ENCODE results near the gene GHRH. TPM values are rescaled to one million over a fixed set of nuclear protein-coding genes. Genes with fewer than 3 reads are reported as not detected.

GHRH gene
- total RNA-seq, 1 experiment from 2014 or later: 0.74 TPM

GRCh38 chr20:37244572-37244957, 17.0 kb downstream of the GHRH start:
- ATAC-seq: no peak
- Mint-ChIP-seq H3K4me3 (no peak overlapping the region), H3K27me3 (ENCODE audit: low read depth) (no peaks in the 10 kb centered on the region), H3K27ac (peak overlapping the region; percentile 86; the same call in 1 of the 2 replicates), H3K9me3 (no peaks in the 10 kb centered on the region), H3K36me3 (peaks cover 43% of the 10 kb centered on the region), H3K4me1 (peaks cover 22% of the 10 kb centered on the region)
- CTCF ChIA-PET: interaction anchor here (1.4 to 1.7 kb wide), 3 partner anchors 11 to 52 kb away, joined by 5 to 10 read pairs (median 7); no protein-coding TSS in a partner anchor
- no peak for DNase-seq (ENCODE audit: low spot score)
- TF ChIP-seq, protein P1, sequence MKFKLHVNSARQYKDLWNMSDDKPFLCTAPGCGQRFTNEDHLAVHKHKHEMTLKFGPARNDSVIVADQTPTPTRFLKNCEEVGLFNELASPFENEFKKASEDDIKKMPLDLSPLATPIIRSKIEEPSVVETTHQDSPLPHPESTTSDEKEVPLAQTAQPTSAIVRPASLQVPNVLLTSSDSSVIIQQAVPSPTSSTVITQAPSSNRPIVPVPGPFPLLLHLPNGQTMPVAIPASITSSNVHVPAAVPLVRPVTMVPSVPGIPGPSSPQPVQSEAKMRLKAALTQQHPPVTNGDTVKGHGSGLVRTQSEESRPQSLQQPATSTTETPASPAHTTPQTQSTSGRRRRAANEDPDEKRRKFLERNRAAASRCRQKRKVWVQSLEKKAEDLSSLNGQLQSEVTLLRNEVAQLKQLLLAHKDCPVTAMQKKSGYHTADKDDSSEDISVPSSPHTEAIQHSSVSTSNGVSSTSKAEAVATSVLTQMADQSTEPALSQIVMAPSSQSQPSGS (CRISPR knock-in tag; IDR thresholded peaks at IDR 0.05; ENCODE audit: borderline replicate concordance, low read depth): no peak
- TF ChIP-seq FOXP1 (CRISPR knock-in tag; IDR thresholded peaks at IDR 0.05; ENCODE audit: borderline replicate concordance): no peak
- TF ChIP-seq ZNF671 (CRISPR knock-in tag; IDR thresholded peaks at IDR 0.05): no peak
- no peak for TF ChIP-seq SP1 (CRISPR knock-in tag; conservative IDR thresholded peaks at IDR 0.05)
- POLR2A ChIA-PET: no interaction called here

- H3K4me3 Mint-ChIP-seq: no peak overlapping the region
- DNase-seq (ENCODE audit: low spot score) (no peak), ATAC-seq (no peak)
- peak overlapping the region; percentile 97; the same call in 1 of the 2 replicates for H3K27ac Mint-ChIP-seq
- H3K36me3 Mint-ChIP-seq: peaks cover 48% of the 10 kb centered on the region
- peaks cover 22% of the 10 kb centered on the region for H3K4me1 Mint-ChIP-seq
- CTCF ChIA-PET: interaction anchor here (0.6 to 2.4 kb wide), 7 partner anchors 12 to 52 kb away, joined by 3 to 14 read pairs (median 7); no protein-coding TSS in a partner anchor
- H3K27me3 Mint-ChIP-seq (ENCODE audit: low read depth): no peaks in the 10 kb centered on the region
- POLR2A ChIA-PET: no interaction called here
- no peaks in the 10 kb centered on the region for H3K9me3 Mint-ChIP-seq
- TF ChIP-seq ZNF121 (CRISPR knock-in tag; IDR thresholded peaks at IDR 0.05) (peak; percentile 91; the same call in 1 of the 2 replicates), PRDM15 (CRISPR knock-in tag; IDR thresholded peaks at IDR 0.05) (no peak), PREB (CRISPR knock-in tag; IDR thresholded peaks at IDR 0.05; ENCODE audit: borderline replicate concordance) (no peak), ELF4 (CRISPR knock-in tag; IDR thresholded peaks at IDR 0.05; ENCODE audit: low read depth) (no peak), FOXP1 (CRISPR knock-in tag; IDR thresholded peaks at IDR 0.05; ENCODE audit: borderline replicate concordance) (0 out of 2 replicates have a peak, but pooled peaks have one; percentile 0), ZNF281 (CRISPR knock-in tag; IDR thresholded peaks at IDR 0.05) (no peak), MXD4 (CRISPR knock-in tag; IDR thresholded peaks at IDR 0.05; ENCODE audit: borderline replicate concordance) (no peak), JAZF1 (CRISPR knock-in tag; IDR thresholded peaks at IDR 0.05) (no peak), ATF3 (CRISPR knock-in tag; conservative IDR thresholded peaks at IDR 0.05) (no peak), ARID4B (CRISPR knock-in tag; IDR thresholded peaks at IDR 0.05; ENCODE audit: borderline replicate concordance) (no peak), SMAD4 (CRISPR knock-in tag; IDR thresholded peaks at IDR 0.05) (no peak)
- TF ChIP-seq, protein P2, sequence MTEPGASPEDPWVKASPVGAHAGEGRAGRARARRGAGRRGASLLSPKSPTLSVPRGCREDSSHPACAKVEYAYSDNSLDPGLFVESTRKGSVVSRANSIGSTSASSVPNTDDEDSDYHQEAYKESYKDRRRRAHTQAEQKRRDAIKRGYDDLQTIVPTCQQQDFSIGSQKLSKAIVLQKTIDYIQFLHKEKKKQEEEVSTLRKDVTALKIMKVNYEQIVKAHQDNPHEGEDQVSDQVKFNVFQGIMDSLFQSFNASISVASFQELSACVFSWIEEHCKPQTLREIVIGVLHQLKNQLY (CRISPR knock-in tag; IDR thresholded peaks at IDR 0.05): no peak
- TF ChIP-seq, protein P1 (CRISPR knock-in tag; IDR thresholded peaks at IDR 0.05; ENCODE audit: borderline replicate concordance, low read depth): no peak
Observed at GRCh38 chr20:37243937-37244571, 17.6 kb downstream of the GHRH start.
